Keratinocyte (primary cell): ENCODE results near the gene ZBTB46. TPM values are rescaled to one million over a fixed set of nuclear protein-coding genes. Genes with fewer than 3 reads are reported as not detected.
A peak's percentile ranks its signal among the peaks of the same experiment; 100 is the strongest.

ENCODE experiments used
- DNase-seq: peaks from one replicate; pipeline ENCODE4 v3.0.0-alpha.2; 2011; ENCODE audit warnings: low read depth, missing footprints, low spot score
- FAIRE-seq: peaks from 2 replicates; lab custom pipeline; 2011; peaks lifted over from hg19 to GRCh38; lab: Jason Lieb, UNC
- H2AFZ ChIP-seq: 2 replicates; pipeline ENCODE4 v1.6.0; 2012; ENCODE audit warnings: low read length, control low read depth, inconsistent platforms; ENCODE audit not compliant: control insufficient read depth
- H3K27ac ChIP-seq: 2 replicates; pipeline ENCODE4 v1.5.1; 2011; ENCODE audit warnings: low read length; ENCODE audit not compliant: control insufficient read depth, insufficient read depth
- H3K27me3 ChIP-seq: 3 replicates; pipeline ENCODE4 v1.6.0; 2011; ENCODE audit warnings: low read length; ENCODE audit not compliant: control insufficient read depth, insufficient read depth; ENCODE audit errors: extremely low read depth
- H3K36me3 ChIP-seq, 2 experiments: 2 replicates in 1 of 2; 3 replicates in 1 of 2; pipeline ENCODE4 v1.5.1; 2011; ENCODE audit warnings: low read length in 2 of 2, mild to moderate bottlenecking in 1 of 2; ENCODE audit not compliant: control insufficient read depth in 2 of 2, insufficient read depth in 2 of 2; ENCODE audit errors: extremely low read depth in 1 of 2
- H3K4me1 ChIP-seq: 3 replicates; pipeline ENCODE4 v1.5.1; 2011; ENCODE audit warnings: low read length; ENCODE audit not compliant: control insufficient read depth, insufficient read depth; ENCODE audit errors: extremely low read depth
- H3K4me2 ChIP-seq: 3 replicates; pipeline ENCODE4 v1.6.0; 2011; ENCODE audit warnings: low read depth, low read length; ENCODE audit not compliant: control insufficient read depth, insufficient read depth; ENCODE audit errors: extremely low read depth
- H3K4me3 ChIP-seq, 3 experiments: fragments of 200-600 bp in 1 of 3; sonication (generic) in 1 of 3; 2 replicates in 2 of 3; 3 replicates in 1 of 3; pipeline ENCODE4 v1.5.1; 2011 to 2016; ENCODE audit warnings: low read length in 3 of 3, mild to moderate bottlenecking in 3 of 3, control low read depth in 2 of 3, inconsistent platforms in 1 of 3, low read depth in 1 of 3, mixed read lengths in 1 of 3, mixed run types in 1 of 3, moderate library complexity in 1 of 3; ENCODE audit not compliant: control insufficient read depth in 2 of 3, insufficient read depth in 2 of 3; ENCODE audit errors: extremely low read depth in 1 of 3
- H3K79me2 ChIP-seq: 2 replicates; pipeline ENCODE4 v1.6.0; 2012; ENCODE audit warnings: low read length; ENCODE audit not compliant: control insufficient read depth, insufficient read depth
- H3K9ac ChIP-seq: 3 replicates; pipeline ENCODE4 v1.6.0; 2011; ENCODE audit warnings: low read length; ENCODE audit not compliant: control insufficient read depth, insufficient read depth; ENCODE audit errors: extremely low read depth
- H3K9me1 ChIP-seq: 3 replicates; pipeline ENCODE4 v1.6.0; 2011; ENCODE audit warnings: low read length; ENCODE audit not compliant: control insufficient read depth, insufficient read depth; ENCODE audit errors: extremely low read depth
- H3K9me3 ChIP-seq: 2 replicates; pipeline ENCODE4 v1.5.1; 2012; ENCODE audit warnings: low read depth, low read length; ENCODE audit not compliant: control insufficient read depth
- H4K20me1 ChIP-seq: 3 replicates; pipeline ENCODE4 v1.6.0; 2011; ENCODE audit warnings: low read length; ENCODE audit not compliant: control insufficient read depth, insufficient read depth; ENCODE audit errors: extremely low read depth
- EZH2 ChIP-seq: IDR thresholded peaks from one replicate; pipeline ENCODE4 v1.6.1; 2012; ENCODE audit warnings: inconsistent platforms, mild to moderate bottlenecking, low read length, moderate library complexity
- dilution Hi-C: fragments of 300-500 bp; cut with MboI; formaldehyde crosslinking; loops from one replicate; pipeline ENCODE4 v1.7.0; 2020; ENCODE audit warnings: low sequenced_read_pairs; ENCODE audit not compliant: extremely low pct_ligation_motif_present
- polyA plus RNA-seq, 5 experiments: library from polyadenylated mRNA; depleted of rRNA in 3 of 5; stranded (reverse) in 3 of 5; stranded (forward) in 1 of 5; unstranded in 1 of 5; fragments of >200 nt; gene quantifications; 1 replicate in 1 of 5; 2 replicates in 3 of 5; 3 replicates in 1 of 5; pipeline versions ENCODE4 v1.2.1 to v1.2.3, GENCODE V29; 2011 to 2012; ENCODE audit warnings: missing spikeins in 2 of 5, low read depth in 1 of 5, low replicate concordance in 1 of 5
- TF ChIP-seq, protein P1 (sequence below), 3 experiments: IDR thresholded peaks in 1 of 3; conservative IDR thresholded peaks in 1 of 3; optimal IDR thresholded peaks in 1 of 3; 2 replicates in 2 of 3; 3 replicates in 1 of 3; pipeline versions ENCODE3 to v1.5.1; 2011; ENCODE audit warnings: low read length in 3 of 3, mild to moderate bottlenecking in 3 of 3, moderate library complexity in 2 of 3, control low read depth in 1 of 3, inconsistent platforms in 1 of 3; ENCODE audit not compliant: insufficient read depth in 2 of 3; ENCODE audit errors: extremely low read depth in 1 of 3

ZBTB46 gene
- polyA plus RNA-seq, 1 donor (not counting 4 experiments of a cell fraction or from before 2014, with no cell fraction given): 0.12 TPM

DNA sequence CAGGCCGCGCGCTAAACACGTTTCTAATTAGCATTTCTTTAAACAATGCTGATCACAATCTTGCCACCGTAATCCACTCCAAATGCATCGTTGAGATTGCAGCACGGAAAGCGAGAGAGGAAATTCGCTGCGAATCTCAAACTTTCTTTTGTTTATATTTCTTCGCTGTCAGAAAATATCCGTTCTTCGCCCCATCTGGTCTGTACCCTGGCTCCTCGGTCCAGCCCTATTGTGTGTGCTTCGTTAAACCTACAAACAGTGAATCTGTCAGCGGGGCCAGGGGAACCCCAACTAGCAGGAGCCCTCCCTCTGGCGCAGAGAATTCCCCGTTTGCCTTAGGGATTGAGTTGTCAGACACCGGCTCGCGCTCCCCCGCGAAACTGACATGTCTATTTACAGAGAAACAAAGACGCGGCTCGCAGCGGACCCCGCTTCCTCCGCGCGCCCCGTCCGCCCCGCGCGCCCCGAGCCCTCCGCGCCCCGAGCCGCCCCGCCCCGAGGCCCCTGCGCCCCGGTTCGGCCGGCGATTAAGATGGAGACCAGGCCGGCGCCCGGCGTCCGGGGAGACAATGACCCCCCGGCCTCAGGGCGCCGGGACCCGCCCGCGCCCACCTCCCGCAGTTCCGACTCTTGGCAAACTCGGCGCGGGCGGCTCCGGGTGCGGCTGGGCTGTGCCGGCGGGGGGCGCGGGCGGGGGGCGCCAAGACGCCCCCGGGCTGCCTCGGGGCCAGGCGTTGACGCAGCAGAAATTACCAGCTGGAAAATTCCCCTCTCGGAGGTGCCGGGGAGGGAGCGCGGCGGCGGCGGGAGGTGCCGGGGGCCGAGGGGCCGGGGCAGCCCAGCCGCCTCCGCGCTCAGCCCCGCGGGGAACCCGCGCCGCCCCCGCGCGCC, 874 bp downstream of the ZBTB46 start:
- H4K20me1 ChIP-seq: no peaks in the 10 kb centered on the region
- no peak overlapping the region for H3K27ac ChIP-seq
- dilution Hi-C loops: no loop called here
- FAIRE-seq: no peak
- no peak overlapping the region for H3K9ac ChIP-seq
- DNase-seq: no peak
- H3K79me2 ChIP-seq: no peaks in the 10 kb centered on the region
- no peaks in the 10 kb centered on the region for H3K36me3 ChIP-seq
- H3K4me2 ChIP-seq: peak overlapping the region; percentile 87
- peak; percentile 95 for TF ChIP-seq EZH2
- TF ChIP-seq, protein P1, sequence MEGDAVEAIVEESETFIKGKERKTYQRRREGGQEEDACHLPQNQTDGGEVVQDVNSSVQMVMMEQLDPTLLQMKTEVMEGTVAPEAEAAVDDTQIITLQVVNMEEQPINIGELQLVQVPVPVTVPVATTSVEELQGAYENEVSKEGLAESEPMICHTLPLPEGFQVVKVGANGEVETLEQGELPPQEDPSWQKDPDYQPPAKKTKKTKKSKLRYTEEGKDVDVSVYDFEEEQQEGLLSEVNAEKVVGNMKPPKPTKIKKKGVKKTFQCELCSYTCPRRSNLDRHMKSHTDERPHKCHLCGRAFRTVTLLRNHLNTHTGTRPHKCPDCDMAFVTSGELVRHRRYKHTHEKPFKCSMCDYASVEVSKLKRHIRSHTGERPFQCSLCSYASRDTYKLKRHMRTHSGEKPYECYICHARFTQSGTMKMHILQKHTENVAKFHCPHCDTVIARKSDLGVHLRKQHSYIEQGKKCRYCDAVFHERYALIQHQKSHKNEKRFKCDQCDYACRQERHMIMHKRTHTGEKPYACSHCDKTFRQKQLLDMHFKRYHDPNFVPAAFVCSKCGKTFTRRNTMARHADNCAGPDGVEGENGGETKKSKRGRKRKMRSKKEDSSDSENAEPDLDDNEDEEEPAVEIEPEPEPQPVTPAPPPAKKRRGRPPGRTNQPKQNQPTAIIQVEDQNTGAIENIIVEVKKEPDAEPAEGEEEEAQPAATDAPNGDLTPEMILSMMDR (optimal IDR thresholded peaks at IDR 0.05 in 1 of 3, IDR thresholded peaks at IDR 0.05 in 1 of 3, conservative IDR thresholded peaks at IDR 0.05 in 1 of 3; ENCODE audit: extremely low read depth in 1 of 3, insufficient read depth in 2 of 3, low read length in 3 of 3): no peak
- peaks cover 53% of the 10 kb centered on the region for H3K27me3 ChIP-seq
- no peaks in the 10 kb centered on the region for H3K4me1 ChIP-seq
- no peaks in the 10 kb centered on the region for H3K9me1 ChIP-seq
- H3K4me3 ChIP-seq: peak overlapping the region; percentile 5 to 46 (median 32)
- H3K9me3 ChIP-seq: no peaks in the 10 kb centered on the region
- H2AFZ ChIP-seq: no peak overlapping the region

DNA sequence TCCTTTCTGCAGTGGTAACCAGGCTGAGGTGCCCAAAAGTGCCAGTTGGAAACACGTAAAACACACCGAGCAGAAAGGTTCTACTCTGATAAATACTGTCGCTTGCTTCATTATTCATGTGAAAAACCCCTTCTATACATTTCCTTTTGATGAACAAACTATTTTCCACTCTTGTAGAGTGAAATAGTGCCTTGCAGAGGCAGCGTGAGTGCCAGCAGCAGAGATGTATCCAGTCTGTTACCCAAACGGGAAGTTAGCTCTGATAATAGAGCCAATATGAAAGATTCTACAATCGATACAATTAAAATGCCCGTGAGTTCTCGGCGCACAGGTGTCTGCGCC, 1.5 kb downstream of the ZBTB46 start:
- DNase-seq (no peak), FAIRE-seq (no peak)
- no peaks in the 10 kb centered on the region for H3K36me3 ChIP-seq
- no peaks in the 10 kb centered on the region for H3K79me2 ChIP-seq
- peaks cover 52% of the 10 kb centered on the region for H3K27me3 ChIP-seq
- H3K4me2 ChIP-seq: peak overlapping the region; percentile 87
- H3K4me1 ChIP-seq: no peaks in the 10 kb centered on the region
- dilution Hi-C loops: no loop called here
- no peak overlapping the region for H2AFZ ChIP-seq
- H4K20me1 ChIP-seq: no peaks in the 10 kb centered on the region
- TF ChIP-seq, protein P1 (optimal IDR thresholded peaks at IDR 0.05 in 1 of 3, IDR thresholded peaks at IDR 0.05 in 1 of 3, conservative IDR thresholded peaks at IDR 0.05 in 1 of 3; ENCODE audit: extremely low read depth in 1 of 3, insufficient read depth in 2 of 3, low read length in 3 of 3): no peak
- no peak for TF ChIP-seq EZH2
- no peaks in the 10 kb centered on the region for H3K9me3 ChIP-seq
- H3K4me3 ChIP-seq: peak overlapping the region in 1 of 3 experiments; percentile 46
- no peaks in the 10 kb centered on the region for H3K9me1 ChIP-seq
- no peak overlapping the region for H3K9ac ChIP-seq
- H3K27ac ChIP-seq: no peak overlapping the region
